ENCODE results near the gene ADAM8.

Gene ADAM8

DNA sequence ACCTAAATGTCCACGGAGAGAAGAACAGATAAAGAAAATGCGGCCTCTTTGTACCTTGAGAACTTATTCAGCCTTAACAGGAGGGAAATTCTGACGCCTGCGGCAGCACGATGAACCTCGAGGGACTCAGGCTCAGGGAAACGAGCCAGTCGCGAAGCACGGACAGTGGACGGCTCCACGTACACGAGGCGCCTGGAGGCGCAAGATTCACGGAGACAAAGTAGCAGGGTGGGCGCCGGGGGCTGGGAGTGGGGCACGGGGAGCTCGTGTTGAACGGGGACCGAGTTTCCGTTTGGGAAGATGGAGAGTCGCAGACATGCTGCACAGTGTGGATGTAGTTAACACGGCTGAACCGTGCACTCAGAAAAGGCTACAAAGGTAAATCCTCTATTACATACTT is 59.9 kb downstream of the ADAM8 start:
- TF ChIP-seq, protein P1, sequence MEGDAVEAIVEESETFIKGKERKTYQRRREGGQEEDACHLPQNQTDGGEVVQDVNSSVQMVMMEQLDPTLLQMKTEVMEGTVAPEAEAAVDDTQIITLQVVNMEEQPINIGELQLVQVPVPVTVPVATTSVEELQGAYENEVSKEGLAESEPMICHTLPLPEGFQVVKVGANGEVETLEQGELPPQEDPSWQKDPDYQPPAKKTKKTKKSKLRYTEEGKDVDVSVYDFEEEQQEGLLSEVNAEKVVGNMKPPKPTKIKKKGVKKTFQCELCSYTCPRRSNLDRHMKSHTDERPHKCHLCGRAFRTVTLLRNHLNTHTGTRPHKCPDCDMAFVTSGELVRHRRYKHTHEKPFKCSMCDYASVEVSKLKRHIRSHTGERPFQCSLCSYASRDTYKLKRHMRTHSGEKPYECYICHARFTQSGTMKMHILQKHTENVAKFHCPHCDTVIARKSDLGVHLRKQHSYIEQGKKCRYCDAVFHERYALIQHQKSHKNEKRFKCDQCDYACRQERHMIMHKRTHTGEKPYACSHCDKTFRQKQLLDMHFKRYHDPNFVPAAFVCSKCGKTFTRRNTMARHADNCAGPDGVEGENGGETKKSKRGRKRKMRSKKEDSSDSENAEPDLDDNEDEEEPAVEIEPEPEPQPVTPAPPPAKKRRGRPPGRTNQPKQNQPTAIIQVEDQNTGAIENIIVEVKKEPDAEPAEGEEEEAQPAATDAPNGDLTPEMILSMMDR (IDR thresholded peaks at IDR 0.05; ENCODE audit: borderline replicate concordance, insufficient read depth, low read depth, low read length): no peak
- no peak overlapping the region for H3K4me3 ChIP-seq (ENCODE audit: low read depth, low read length)

DNA sequence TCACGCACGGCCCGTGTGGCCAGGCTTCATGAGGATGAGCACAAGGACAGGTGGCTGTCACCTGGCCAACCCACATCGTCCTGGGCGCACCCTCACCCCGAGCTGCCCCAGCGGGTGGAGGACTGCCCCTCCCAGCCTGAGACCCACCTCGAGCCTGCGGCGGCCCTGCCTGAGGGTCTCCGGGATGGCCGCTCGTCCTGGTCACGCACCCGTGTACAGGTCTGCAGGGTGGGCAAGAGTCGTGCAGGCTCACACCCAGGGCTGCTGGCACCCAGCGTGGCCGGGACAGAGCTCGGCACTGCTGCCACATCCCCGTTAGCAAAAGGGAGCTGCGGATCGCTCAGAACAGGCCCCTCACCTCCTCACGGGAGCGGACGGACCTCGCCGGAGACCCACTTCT is 61.1 kb downstream of the ADAM8 start:
- H3K4me3 ChIP-seq (ENCODE audit: low read depth, low read length): no peak overlapping the region
- TF ChIP-seq, protein P1 (IDR thresholded peaks at IDR 0.05; ENCODE audit: borderline replicate concordance, insufficient read depth, low read depth, low read length): no peak

DNA sequence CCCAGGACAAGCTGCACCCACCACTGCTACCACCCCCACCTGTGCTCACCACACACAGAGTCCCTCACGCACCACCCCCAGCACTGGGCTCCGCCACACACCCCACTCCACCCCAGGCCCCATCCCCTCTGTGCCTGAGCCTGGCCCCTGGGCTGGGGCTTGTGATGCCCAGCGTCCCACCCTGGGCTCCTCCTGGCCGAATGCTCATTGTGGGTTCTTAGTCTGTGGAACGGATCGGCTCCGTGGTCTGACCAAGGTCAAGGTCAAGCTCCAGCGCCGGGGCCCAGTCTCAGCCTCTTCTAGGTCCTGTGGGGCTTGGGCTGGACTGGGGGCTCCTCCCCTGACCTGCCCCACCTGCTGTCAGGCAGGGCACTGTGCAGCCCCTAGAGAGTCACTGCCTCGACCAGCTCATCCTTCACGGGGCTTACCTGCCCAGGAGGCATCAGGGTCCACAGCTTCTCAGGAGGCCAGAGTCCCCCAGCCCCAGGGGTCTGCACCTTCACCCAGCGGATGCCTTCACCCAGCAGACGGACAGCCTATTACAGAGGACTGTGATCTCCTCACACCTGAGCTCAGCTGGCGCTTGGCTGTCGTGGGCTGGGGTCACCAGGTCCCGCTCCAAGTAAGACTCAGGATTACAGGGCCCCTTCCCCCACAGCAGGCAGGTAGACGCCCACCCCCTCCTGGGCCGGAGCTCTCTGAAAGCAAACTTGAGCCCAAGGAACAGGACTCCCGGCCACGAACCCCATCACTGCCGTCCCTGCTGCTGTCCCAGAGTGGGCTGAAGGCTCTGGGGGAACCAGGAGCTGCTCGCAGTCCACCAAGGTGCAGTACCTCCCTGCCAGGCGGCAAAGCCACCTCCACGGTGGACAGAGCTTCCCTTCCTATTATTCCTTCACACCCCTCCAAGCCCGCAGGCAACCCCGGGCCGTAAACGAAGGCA is 61.9 kb downstream of the ADAM8 start:
- no peak overlapping the region for H3K4me3 ChIP-seq (ENCODE audit: low read depth, low read length)
- TF ChIP-seq, protein P1 (IDR thresholded peaks at IDR 0.05; ENCODE audit: borderline replicate concordance, insufficient read depth, low read depth, low read length): no peak

DNA sequence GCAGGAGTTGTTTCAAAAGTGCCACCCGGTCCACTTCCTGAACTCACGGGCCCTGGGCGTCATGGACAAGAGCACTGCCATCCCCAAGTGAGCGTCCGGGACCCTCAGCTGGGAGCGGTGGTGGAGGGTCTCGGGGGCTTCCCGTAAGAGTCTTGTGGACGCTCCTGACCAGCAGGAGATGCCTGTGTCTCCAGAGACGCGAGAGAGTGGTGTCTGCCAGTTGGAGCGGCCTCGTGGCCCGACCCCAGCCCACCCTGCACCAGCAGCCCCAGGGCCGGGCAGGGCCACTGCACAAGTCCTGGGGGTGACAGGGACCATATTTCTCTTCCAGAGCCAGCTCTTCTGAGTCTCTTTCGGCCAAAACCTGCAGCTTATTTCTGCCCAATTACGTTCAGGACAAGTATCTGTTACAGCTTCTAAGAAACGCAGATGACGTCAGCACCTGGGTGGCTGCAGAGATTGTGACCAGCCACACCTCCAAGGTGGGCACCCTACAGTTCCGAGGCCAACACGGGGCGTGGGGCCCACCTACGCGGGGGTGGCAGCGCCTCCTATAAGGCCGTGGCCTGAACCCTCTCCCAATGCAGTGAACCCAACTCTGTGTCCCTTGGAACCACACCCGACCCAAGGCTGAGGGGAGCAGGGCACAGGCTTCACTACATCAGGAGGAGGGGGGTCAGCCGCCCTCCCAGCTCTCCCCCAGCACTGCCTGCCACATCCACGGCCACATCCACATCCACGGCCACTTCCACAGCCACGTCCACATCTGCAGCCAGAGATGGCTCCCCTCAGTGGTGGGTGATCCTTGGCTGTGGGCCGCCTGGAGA is 62.8 kb downstream of the ADAM8 start:
- TF ChIP-seq, protein P1 (IDR thresholded peaks at IDR 0.05; ENCODE audit: borderline replicate concordance, insufficient read depth, low read depth, low read length): no peak
- H3K4me3 ChIP-seq (ENCODE audit: low read depth, low read length): no peak overlapping the region

DNA sequence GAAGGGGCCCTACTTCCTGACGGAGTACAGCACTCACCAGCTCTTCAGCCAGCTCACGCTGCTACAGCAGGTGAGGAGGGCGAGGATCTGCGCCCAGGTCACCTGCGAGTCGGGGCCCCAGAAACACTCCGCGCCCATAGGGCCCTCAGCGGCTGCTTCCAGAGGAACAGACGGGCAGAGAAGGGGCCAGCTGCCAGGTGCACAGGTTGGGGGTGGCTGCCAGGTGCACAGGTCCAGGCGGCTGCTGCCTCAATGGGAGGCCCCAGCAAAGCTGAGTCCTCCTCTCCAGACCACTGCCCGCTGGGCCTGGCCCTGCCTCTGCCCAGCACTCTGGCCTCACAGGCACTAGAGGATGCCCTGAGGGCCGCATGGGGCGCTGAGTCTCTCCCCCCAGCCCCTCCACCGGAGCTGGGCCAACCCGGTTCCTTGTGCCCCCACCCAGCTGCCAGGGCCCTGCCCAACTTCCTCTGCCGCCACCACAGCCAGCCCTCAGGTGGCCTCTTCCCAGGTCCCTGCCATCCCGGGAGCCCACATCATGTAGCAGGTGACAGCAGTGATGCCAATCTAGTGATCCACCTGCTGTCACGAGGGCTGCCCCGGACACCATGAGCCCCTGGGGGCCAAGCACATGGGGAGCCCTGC is 63.7 kb downstream of the ADAM8 start:
- TF ChIP-seq, protein P1 (IDR thresholded peaks at IDR 0.05; ENCODE audit: borderline replicate concordance, insufficient read depth, low read depth, low read length): no peak
- no peak overlapping the region for H3K4me3 ChIP-seq (ENCODE audit: low read depth, low read length)

Measured in GM12875 (cell line).